GM12878 (cell line): ENCODE results near the gene FAT1. TPM values are rescaled to one million over a fixed set of nuclear protein-coding genes. Genes with fewer than 3 reads are reported as not detected.

Source experiments
- ATAC-seq: fragments of 200-7000 bp; cut with Tn5 transposase; 3 replicates; pipeline ENCODE4 v1.9.1; 2020; ENCODE audit warnings: mild to moderate bottlenecking, moderate library complexity
- BruUV-seq: library from RNA; stranded (reverse); fragments of 400-500 nt; replicated peaks from 2 replicates; lab custom pipeline; 2021; lab: Mats Ljungman, UMichigan
- CTCF ChIA-PET: fragments of 300-600 bp; sonication (Branson Sonifier 250); formaldehyde crosslinking; extraction: SDS; loops from one replicate; lab custom pipeline; 2021; ENCODE audit warnings: inconsistent platforms; lab: Yijun Ruan, JAX
- POLR2A ChIA-PET: fragments of 350-600 bp; formaldehyde crosslinking; extraction: SDS; loops from one replicate; lab custom pipeline; 2021; ENCODE audit warnings: inconsistent platforms; lab: Charles Lee
- RAD21 ChIA-PET: fragments of 300-600 bp; sonication (Branson Sonifier 250); formaldehyde crosslinking; loops from one replicate; lab custom pipeline; 2023; ENCODE audit warnings: antibody characterized with exemption; ENCODE audit not compliant: unreplicated experiment; lab: Charles Lee
- SMC1A ChIA-PET: fragments of 300-600 bp; sonication (Branson Sonifier 250); formaldehyde crosslinking; loops from one replicate; lab custom pipeline; 2023; ENCODE audit not compliant: unreplicated experiment, uncharacterized antibody; lab: Charles Lee
- DNase-seq: peaks from one replicate; pipeline ENCODE4 v3.0.0-alpha.2; 2011; ENCODE audit warnings: low read depth, low spot score
- FAIRE-seq: peaks from 3 replicates; lab custom pipeline; 2011; peaks lifted over from hg19 to GRCh38; lab: Jason Lieb, UNC
- H2AFZ ChIP-seq: 2 replicates; pipeline ENCODE4 v1.6.0; 2011; ENCODE audit warnings: low read depth, low read length, control low read depth; ENCODE audit not compliant: control insufficient read depth
- H3K27ac ChIP-seq: 2 replicates; pipeline ENCODE4 v1.5.1; 2011; ENCODE audit warnings: control low read depth; ENCODE audit not compliant: control insufficient read depth, insufficient read depth
- H3K27me3 ChIP-seq, 2 experiments: replicated peaks in 1 of 2; 2 replicates each; pipeline versions ENCODE4 v1.6.0 to v1.6.1; 2011; ENCODE audit warnings: low read length in 1 of 2; ENCODE audit not compliant: control insufficient read depth in 2 of 2, insufficient read depth in 2 of 2
- H3K36me3 ChIP-seq, 2 experiments: 2 replicates each; pipeline ENCODE4 v1.5.1; 2011; ENCODE audit warnings: low read length in 1 of 2; ENCODE audit not compliant: control insufficient read depth in 2 of 2, insufficient read depth in 2 of 2
- H3K4me1 ChIP-seq: 2 replicates; pipeline ENCODE4 v1.6.1; 2011; ENCODE audit warnings: mild to moderate bottlenecking, low read length, moderate library complexity, mixed read lengths; ENCODE audit not compliant: control insufficient read depth, insufficient read depth
- H3K4me2 ChIP-seq: 2 replicates; pipeline ENCODE4 v1.6.0; 2011; ENCODE audit warnings: control low read depth; ENCODE audit not compliant: control insufficient read depth, insufficient read depth
- H3K4me3 ChIP-seq: fragments of 200-600 bp; sonication (generic); 2 replicates; pipeline ENCODE4 v1.5.1; 2016
- H3K79me2 ChIP-seq: 2 replicates; pipeline ENCODE4 v1.6.0; 2011; ENCODE audit warnings: low read length; ENCODE audit not compliant: control insufficient read depth, insufficient read depth
- H3K9ac ChIP-seq: 2 replicates; pipeline ENCODE4 v1.8.0; 2011; ENCODE audit warnings: low read length, control low read depth, mixed read lengths; ENCODE audit not compliant: control insufficient read depth, insufficient read depth
- H3K9me3 ChIP-seq: replicated peaks from 3 replicates; pipeline ENCODE4 v1.5.1; 2011; ENCODE audit warnings: mild to moderate bottlenecking, low read length; ENCODE audit not compliant: control insufficient read depth, insufficient read depth
- H4K20me1 ChIP-seq: 2 replicates; pipeline ENCODE4 v1.6.0; 2011; ENCODE audit not compliant: control insufficient read depth, insufficient read depth
- ATF7 ChIP-seq: fragments of 450-650 bp; IDR thresholded peaks from 2 replicates; pipeline ENCODE4 v1.6.1; 2016; ENCODE audit warnings: low read depth, mild to moderate bottlenecking
- CEBPB ChIP-seq, 2 experiments: fragments of 150-350 bp in 1 of 2; IDR thresholded peaks; 2 replicates each; pipeline ENCODE4 v1.6.1; 2012 to 2014; ENCODE audit warnings: low read depth in 2 of 2, low read length in 2 of 2, borderline replicate concordance in 1 of 2, inconsistent platforms in 1 of 2
- CHD4 ChIP-seq: fragments of 200-600 bp; sonication (generic); IDR thresholded peaks from 2 replicates; pipeline ENCODE4 v1.6.1; 2016; ENCODE audit warnings: mild to moderate bottlenecking
- HSF1 ChIP-seq: fragments of 150-350 bp; IDR thresholded peaks from 2 replicates; pipeline ENCODE4 v1.6.1; 2014; ENCODE audit warnings: mild to moderate bottlenecking, low read depth, low read length
- JUNB ChIP-seq: IDR thresholded peaks from 2 replicates; pipeline ENCODE4 v1.6.1; 2016; ENCODE audit warnings: antibody characterized with exemption, mild to moderate bottlenecking
- PML ChIP-seq: IDR thresholded peaks from 2 replicates; pipeline ENCODE4 v1.6.1; 2012; ENCODE audit warnings: low read length, inconsistent platforms
- RBBP5 ChIP-seq: fragments of 200-600 bp; sonication (generic); conservative IDR thresholded peaks from 2 replicates; pipeline ENCODE4 v1.6.1; 2016
- REST ChIP-seq: IDR thresholded peaks from 2 replicates; pipeline ENCODE4 v1.6.1; 2012; ENCODE audit warnings: mild to moderate bottlenecking, low read depth, low read length
- SMAD5 ChIP-seq: IDR thresholded peaks from 2 replicates; pipeline ENCODE4 v1.6.1; 2016; ENCODE audit warnings: antibody characterized with exemption, low read depth
- SUPT20H ChIP-seq: IDR thresholded peaks from 2 replicates; pipeline ENCODE4 v1.6.1; 2011; ENCODE audit warnings: low read depth, mild to moderate bottlenecking, low read length, moderate library complexity, borderline replicate concordance; ENCODE audit not compliant: control insufficient read depth
- TCF12 ChIP-seq: IDR thresholded peaks from 2 replicates; pipeline ENCODE4 v1.6.1; 2011; ENCODE audit warnings: low read depth, mild to moderate bottlenecking, low read length
- ZBTB11 ChIP-seq: fragments of 450-650 bp; formaldehyde crosslinking; IDR thresholded peaks from 2 replicates; pipeline ENCODE4 v1.5.0; 2022; ENCODE audit warnings: mild to moderate bottlenecking, missing genetic modification characterization
- WGBS: methylation state at CpG from one replicate; pipeline ENCODE4 v1.1.6; 2016; ENCODE audit warnings: low lambda C conversion rate; ENCODE audit not compliant: insufficient replicate concordance, insufficient coverage; ENCODE audit errors: missing lambda C conversion rate; 5-methylcytosine and 5-hydroxymethylcytosine counted together
- in situ Hi-C: fragments of 300-500 bp; cut with MboI; formaldehyde crosslinking; loops from 9 replicates; pipeline ENCODE4 v1.14.3; 2018; ENCODE audit warnings: mixed read lengths
- intact Hi-C: fragments of 100-400 bp; cut with micrococcal nuclease; formaldehyde crosslinking; loops from one replicate; pipeline ENCODE4 v1.14.2; 2022; ENCODE audit not compliant: unreplicated experiment
- polyA plus RNA-seq, 11 experiments: library from polyadenylated mRNA; depleted of rRNA in 4 of 11; unstranded in 6 of 11; stranded (reverse) in 5 of 11; fragments of >200 nt; fragmentation: Nextera tagmentation in 4 of 11; fragmentation: Illumina TruSeq in 1 of 11; extraction: Ambion mirVana in 4 of 11; extraction: Trizol in 1 of 11; gene quantifications; 1 replicate in 1 of 11; 2 replicates in 10 of 11; pipeline versions ENCODE4 v1.2.1 to v1.2.3, GENCODE V29; 2011 to 2016; ENCODE audit warnings: inconsistent platforms in 2 of 11, missing spikeins in 2 of 11, low read depth in 1 of 11
- total RNA-seq, 4 experiments: library from RNA; depleted of rRNA in 3 of 4; stranded (reverse); fragments of >200 nt in 3 of 4; fragmentation: Illumina TruSeq in 1 of 4; extraction: Trizol in 1 of 4; gene quantifications; 2 replicates each; pipeline versions ENCODE4 v1.2.1 to v1.2.3, GENCODE V29; 2013 to 2021

Gene FAT1
- total and polyA plus RNA-seq, 10 of the 15 experiments (the other 5 are each of a cell fraction or from before 2014, with no cell fraction given): 0.04 to 11.8 (median 0.11) TPM; not detected in 1

- no peak for TF ChIP-seq ZBTB11 (CRISPR knock-in tag)
- TF ChIP-seq, all 136 proteins: peak for 0
Measured at GRCh38 chr4:186701788-186702187, 21.9 kb downstream of the FAT1 start (continued).

- H3K4me1 ChIP-seq: no peaks in the 10 kb centered on the region
- FAIRE-seq: no peak
- H3K79me2 ChIP-seq: no peaks in the 10 kb centered on the region
- RAD21 ChIA-PET: no interaction called here
- H3K27me3 ChIP-seq: no peaks in the 10 kb centered on the region
- H3K9ac ChIP-seq: no peak overlapping the region
- 5% methylated on average over 5 of the region's 5 CpGs for WGBS
- no peak overlapping the region for H3K4me2 ChIP-seq
- in situ Hi-C loops: no loop called here
- no TSS peak for BruUV-seq
- H3K9me3 ChIP-seq: no peaks in the 10 kb centered on the region; the same call in 2 of the 3 replicates
- no peak for DNase-seq
- POLR2A ChIA-PET: no interaction called here
- no peak for ATAC-seq
- no peak overlapping the region for H3K27ac ChIP-seq
- no peak overlapping the region for H3K4me3 ChIP-seq
- H3K36me3 ChIP-seq: no peaks in the 10 kb centered on the region
- CTCF ChIA-PET: no interaction called here
- SMC1A ChIA-PET: no interaction called here
- no peaks in the 10 kb centered on the region for H4K20me1 ChIP-seq
- intact Hi-C loops: no loop called here
- no peak overlapping the region for H2AFZ ChIP-seq
- no peak for TF ChIP-seq SUPT20H
- no peak for TF ChIP-seq CHD4
- no peak for TF ChIP-seq ATF7
- TF ChIP-seq HSF1: no peak
- no peak for TF ChIP-seq CEBPB (IDR thresholded peaks at IDR 0.05; ENCODE audit: borderline replicate concordance in 1 of 2, low read depth in 2 of 2, low read length in 2 of 2)
- TF ChIP-seq PML: no peak
- no peak for TF ChIP-seq RBBP5
- TF ChIP-seq REST: no peak
- TF ChIP-seq TCF12: no peak
- TF ChIP-seq JUNB: no peak
- TF ChIP-seq SMAD5: no peak
Measured at GRCh38 chr4:186701273-186701672, 22.4 kb downstream of the FAT1 start.
